Adrenal gland (tissue), 12 donors: ENCODE data around the gene ATF6. TPM values are rescaled to one million over a fixed set of nuclear protein-coding genes. Genes with fewer than 3 reads are reported as not detected.

ENCODE experiments used
- DNase-seq, 7 donors: peaks; one replicate each; pipeline ENCODE4 v3.0.0-alpha.2; 2019 to 2020
- H3K27ac ChIP-seq, 5 donors: fragments of 200-600 bp; sonication (generic) in 4 of 5; 1 replicate in 3 of 5; 2 replicates in 2 of 5; pipeline versions ENCODE4 v1.5.1 to v1.8.0; 2016 to 2020; ENCODE audit warnings: mild to moderate bottlenecking in 1 of 5
- H3K27me3 ChIP-seq: fragments of 200-600 bp; 2 replicates; pipeline ENCODE4 v1.8.0; 2021
- H3K36me3 ChIP-seq, 2 donors: fragments of 200-600 bp; replicated peaks in 1 of 2; 1 replicate in 1 of 2; 2 replicates in 1 of 2; pipeline versions ENCODE4 v1.5.1 to v1.8.0; 2018 to 2022
- H3K4me1 ChIP-seq, 2 donors: fragments of 200-600 bp; replicated peaks in 1 of 2; 1 replicate in 1 of 2; 2 replicates in 1 of 2; pipeline versions ENCODE4 v1.5.1 to v1.8.0; 2018 to 2021
- H3K4me3 ChIP-seq, 4 donors: fragments of 200-600 bp; sonication (generic) in 3 of 4; one replicate each; pipeline ENCODE4 v1.5.1; 2016 to 2018
- H3K9me3 ChIP-seq, 3 donors: fragments of 200-600 bp; sonication (generic) in 1 of 3; replicated peaks in 1 of 3; 1 replicate in 2 of 3; 2 replicates in 1 of 3; pipeline versions ENCODE4 v1.5.1 to v1.8.0; 2016 to 2021
- CTCF ChIP-seq, 6 experiments: fragments of 450-650 bp in 4 of 6; fragments of 200-600 bp in 2 of 6; sonication (generic) in 1 of 6; IDR thresholded peaks; 1 replicate in 5 of 6; 2 replicates in 1 of 6; pipeline versions ENCODE4 v1.5.1 to v1.8.0; 2016 to 2021; ENCODE audit warnings: antibody characterized with exemption in 6 of 6, mild to moderate bottlenecking in 2 of 6, moderate library complexity in 1 of 6
- POLR2A ChIP-seq, 2 donors: fragments of 450-650 bp; IDR thresholded peaks; one replicate each; pipeline ENCODE4 v1.6.1; 2017; ENCODE audit warnings: antibody characterized with exemption in 2 of 2, mild to moderate bottlenecking in 2 of 2, moderate library complexity in 1 of 2
- WGBS, 4 donors: extraction: QIAGEN DNeasy Blood & Tissue Kit in 2 of 4; methylation state at CpG; one replicate each; pipeline versions ENCODE4 v1.1.5 to v1.1.7; 2013 to 2017; 5-methylcytosine and 5-hydroxymethylcytosine counted together
- intact Hi-C, 2 donors: fragments of 100-400 bp; cut with DNase I; formaldehyde crosslinking; loops; one replicate each; pipeline versions ENCODE4 v1.14.1 to v1.15.0; 2022 to 2023
- polyA plus RNA-seq, 3 donors: library from polyadenylated mRNA; stranded (reverse); fragments of 200-250 nt in 2 of 3; fragments of 350-450 nt in 1 of 3; fragmentation: Illumina TruSeq in 1 of 3; extraction: RNeasy Lipid Tissue Mini Kit (QIAGEN cat#74804) in 1 of 3; gene quantifications; one replicate each; pipeline ENCODE4 v1.2.3, GENCODE V29; 2013 to 2014
- total RNA-seq, 9 donors: library from RNA; depleted of rRNA in 4 of 9; stranded (reverse); fragments of >200 nt in 4 of 9; fragments of 120-200 nt in 1 of 9; fragmentation: NEBNext Ultra II Directional in 1 of 9; extraction: Animal tissue kit (Norgen Biotek cat#: 25700) in 1 of 9; gene quantifications; one replicate each; pipeline versions ENCODE4 v1.1.0 to v1.2.4, GENCODE V29; 2013 to 2023
- donor health status: healthy with polysubstance abuse.
- donor health status: Bipolar disorder and iron deficiency.
- donor health status: DM: yes; HTN: yes; CAD: no.
- donor health status: DM: no; HTN: no; CAD: no.
- donor health status: DM: no; HTN: no; CAD: no.
- donor health status: DM: yes; HTN: yes; CAD: no.

Gene ATF6
- total and polyA plus RNA-seq, 12 donors, result 3.5 to 34.2 (median 28.0) TPM

- intact Hi-C loops, result no loop called here
- 92 to 100% (median 93%) methylated on average over 1 of the region's 1 CpG for WGBS, 4 donors
Measured at GRCh38 chr1:161921990-161922389, 155.9 kb downstream of the ATF6 start.

DNA sequence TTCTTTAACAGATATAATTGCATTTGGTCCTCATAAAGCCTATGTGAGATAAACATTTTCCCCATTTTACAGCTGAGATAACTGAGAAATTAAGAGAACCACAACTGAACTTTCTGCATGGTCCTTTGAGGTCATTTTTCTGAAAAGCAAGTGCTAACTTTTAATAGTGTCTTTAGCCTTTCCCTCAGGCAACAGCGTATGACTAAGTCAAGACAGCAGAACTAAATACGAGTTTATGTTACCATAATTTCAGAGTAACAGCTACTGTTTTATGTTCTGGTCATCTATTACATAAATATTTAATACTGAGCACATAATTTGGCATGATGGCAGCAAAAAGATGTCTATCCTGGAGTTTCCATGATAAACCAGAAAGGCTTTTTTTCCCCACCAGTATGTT lies 161.9 kb downstream of the ATF6 start:
- no peak overlapping the region for H3K27ac ChIP-seq
- intact Hi-C loops, result no loop called here

More at GRCh38 chr1:161921990-161922389, 155.9 kb downstream of the ATF6 start:
- Histone ChIP-seq H3K9me3 (no peaks in the 10 kb centered on the region), H3K4me3 (no peak overlapping the region), H3K27me3 (no peaks in the 10 kb centered on the region), H3K27ac (no peak overlapping the region), H3K4me1 (no peaks in the 10 kb centered on the region), H3K36me3 (no peaks in the 10 kb centered on the region)
- no peak for TF ChIP-seq POLR2A (IDR thresholded peaks at IDR 0.05)
- no peak for TF ChIP-seq CTCF (IDR thresholded peaks at IDR 0.05)
- DNase-seq, result no peak

DNA sequence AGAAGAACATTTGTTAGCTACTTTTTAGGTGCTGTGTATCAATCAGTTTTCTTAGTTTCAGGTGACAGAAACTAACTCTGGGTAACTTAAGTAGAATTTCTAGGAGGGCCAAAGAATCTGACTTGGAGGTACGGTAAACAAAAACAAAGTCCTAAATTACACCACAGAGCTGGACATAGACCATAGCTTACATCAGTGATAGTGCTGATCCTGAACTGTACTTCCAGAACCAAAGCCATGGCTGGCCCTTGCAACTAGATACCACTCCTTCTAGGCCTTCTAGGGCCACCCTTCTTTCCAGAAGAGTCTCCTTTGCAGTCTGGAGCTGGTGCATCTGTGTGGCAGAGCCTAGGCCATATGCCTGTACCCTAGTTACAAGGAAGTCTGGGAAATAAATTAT lies 163.0 kb downstream of the ATF6 start:
- TF ChIP-seq CTCF (IDR thresholded peaks at IDR 0.05), result no peak
- no peak for TF ChIP-seq POLR2A (IDR thresholded peaks at IDR 0.05)
- no peak for DNase-seq
- Histone ChIP-seq H3K36me3 (no peaks in the 10 kb centered on the region), H3K4me1 (peaks cover 0 to 3% of the 10 kb centered on the region in 2 donors), H3K4me3 (no peak overlapping the region), H3K27ac (no peak overlapping the region), H3K9me3 (no peaks in the 10 kb centered on the region), H3K27me3 (no peaks in the 10 kb centered on the region)
- 93 to 98% (median 95%) methylated on average over 1 of the region's 1 CpG for WGBS, 4 donors
- intact Hi-C loops, result no loop called here

More for the DNA sequence above, 161.9 kb downstream of the ATF6 start:
- H3K36me3 ChIP-seq, result no peaks in the 10 kb centered on the region
- H3K27me3 ChIP-seq, result no peaks in the 10 kb centered on the region
- TF ChIP-seq POLR2A (IDR thresholded peaks at IDR 0.05) (no peak), CTCF (IDR thresholded peaks at IDR 0.05) (no peak)
- peaks cover 0 to 3% of the 10 kb centered on the region in 2 donors for H3K4me1 ChIP-seq
- WGBS, 4 donors, result 94 to 99% (median 98%) methylated on average over 2 of the region's 2 CpGs
- no peak for DNase-seq
- H3K4me3 ChIP-seq, result no peak overlapping the region
- no peaks in the 10 kb centered on the region for H3K9me3 ChIP-seq

DNA sequence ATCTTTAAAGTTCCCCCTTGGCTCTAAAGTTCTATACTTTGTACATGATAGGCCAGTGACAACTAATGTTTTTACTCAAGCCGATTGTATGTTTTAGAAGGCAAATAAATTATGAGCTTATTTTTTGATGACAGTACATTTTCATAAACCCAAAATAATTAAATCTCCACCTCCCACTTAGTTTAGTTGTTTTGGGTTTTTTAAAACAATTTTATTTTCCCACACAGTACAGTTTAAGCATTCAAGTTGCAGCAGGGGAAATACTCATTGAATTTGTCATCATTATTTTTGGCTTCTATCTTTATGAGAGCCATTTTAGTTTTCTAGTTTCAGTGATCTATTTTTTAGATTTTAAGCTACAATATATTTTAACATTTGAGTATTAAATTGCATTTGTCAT lies 163.9 kb downstream of the ATF6 start:
- TF ChIP-seq CTCF (IDR thresholded peaks at IDR 0.05), result no peak
- no peak for TF ChIP-seq POLR2A (IDR thresholded peaks at IDR 0.05)
- intact Hi-C loops, result no loop called here
- Histone ChIP-seq H3K27ac (peak overlapping the region in 1 of 5 donors; percentile 2), H3K4me1 (peaks cover 0 to 3% of the 10 kb centered on the region in 2 donors), H3K27me3 (no peaks in the 10 kb centered on the region), H3K4me3 (no peak overlapping the region), H3K9me3 (no peaks in the 10 kb centered on the region), H3K36me3 (no peaks in the 10 kb centered on the region)
- WGBS, 4 donors, result 31 to 56% (median 37%) methylated on average over 1 of the region's 1 CpG
- no peak for DNase-seq
